ENCODE results near the gene PARP8.

DNA sequence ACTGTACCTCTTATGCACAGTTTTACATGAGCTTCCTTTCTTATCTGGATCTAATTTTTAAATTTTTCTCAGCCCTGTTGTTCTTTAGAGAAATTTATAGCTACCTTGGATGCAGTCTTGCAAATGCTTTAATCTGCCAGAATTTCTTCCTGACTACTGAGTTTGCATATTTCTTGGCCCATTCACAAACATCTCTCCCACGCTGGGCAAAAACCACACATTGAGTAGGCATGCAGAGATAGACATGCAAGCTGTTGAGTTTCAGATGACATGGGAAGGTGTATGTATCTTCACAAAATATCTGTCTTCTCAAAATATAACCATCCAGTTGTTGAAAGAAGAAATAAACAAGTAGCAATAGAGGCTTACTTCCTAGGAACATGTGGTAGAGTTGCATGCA is 101.2 kb downstream of the PARP8 start:
- TF ChIP-seq, protein P1, sequence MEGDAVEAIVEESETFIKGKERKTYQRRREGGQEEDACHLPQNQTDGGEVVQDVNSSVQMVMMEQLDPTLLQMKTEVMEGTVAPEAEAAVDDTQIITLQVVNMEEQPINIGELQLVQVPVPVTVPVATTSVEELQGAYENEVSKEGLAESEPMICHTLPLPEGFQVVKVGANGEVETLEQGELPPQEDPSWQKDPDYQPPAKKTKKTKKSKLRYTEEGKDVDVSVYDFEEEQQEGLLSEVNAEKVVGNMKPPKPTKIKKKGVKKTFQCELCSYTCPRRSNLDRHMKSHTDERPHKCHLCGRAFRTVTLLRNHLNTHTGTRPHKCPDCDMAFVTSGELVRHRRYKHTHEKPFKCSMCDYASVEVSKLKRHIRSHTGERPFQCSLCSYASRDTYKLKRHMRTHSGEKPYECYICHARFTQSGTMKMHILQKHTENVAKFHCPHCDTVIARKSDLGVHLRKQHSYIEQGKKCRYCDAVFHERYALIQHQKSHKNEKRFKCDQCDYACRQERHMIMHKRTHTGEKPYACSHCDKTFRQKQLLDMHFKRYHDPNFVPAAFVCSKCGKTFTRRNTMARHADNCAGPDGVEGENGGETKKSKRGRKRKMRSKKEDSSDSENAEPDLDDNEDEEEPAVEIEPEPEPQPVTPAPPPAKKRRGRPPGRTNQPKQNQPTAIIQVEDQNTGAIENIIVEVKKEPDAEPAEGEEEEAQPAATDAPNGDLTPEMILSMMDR (optimal IDR thresholded peaks at IDR 0.05 in 1 of 3, IDR thresholded peaks at IDR 0.05 in 1 of 3, conservative IDR thresholded peaks at IDR 0.05 in 1 of 3; ENCODE audit: extremely low read depth in 1 of 3, insufficient read depth in 2 of 3, low read length in 3 of 3) = no peak
- TF ChIP-seq EZH2 (IDR thresholded peaks at IDR 0.05; ENCODE audit: low read length) = no peak
